ENCODE measurements around the gene FXR1. TPM values are rescaled to one million over a fixed set of nuclear protein-coding genes. Genes with fewer than 3 reads are reported as not detected.
"Not testable (repeated sequence)": the region's sequence is repeated elsewhere in the genome, so short reads cannot be mapped to it uniquely, and the experiment has no call there.

FXR1 gene
- polyA plus RNA-seq (2012; ENCODE audit: missing spikeins): 106 TPM

- peak; percentile 95 for FAIRE-seq
- peak; percentile 73 for DNase-seq (ENCODE audit: insufficient read length)
- peak; percentile 85 for TF ChIP-seq POLR2A (IDR thresholded peaks at IDR 0.05; ENCODE audit: low read depth, low read length)
- peak; percentile 82 for TF ChIP-seq POLR2AphosphoS5 (IDR thresholded peaks at IDR 0.05; ENCODE audit: low read depth, low read length)
- TF ChIP-seq TAF1 (IDR thresholded peaks at IDR 0.05; ENCODE audit: borderline replicate concordance, low read depth, low read length): peak; percentile 95
Measured at GRCh38 chr3:180912304-180913296, at the start of gene FXR1. FXR1 (plus strand) TSS chr3:180912670; CDS start chr3:180912686, 16 bp downstream.

GRCh38 chr3:180870008-180870699, 42.3 kb upstream of the FXR1 start:
- TF ChIP-seq TAF1 (IDR thresholded peaks at IDR 0.05; ENCODE audit: borderline replicate concordance, low read depth, low read length) (no peak), POLR2A (IDR thresholded peaks at IDR 0.05; ENCODE audit: low read depth, low read length) (no peak), POLR2AphosphoS5 (IDR thresholded peaks at IDR 0.05; ENCODE audit: low read depth, low read length) (no peak)
- DNase-seq (ENCODE audit: insufficient read length) (no peak), FAIRE-seq (no peak)

- FAIRE-seq (no peak), DNase-seq (ENCODE audit: insufficient read length) (no peak)
- no peak for TF ChIP-seq POLR2AphosphoS5 (IDR thresholded peaks at IDR 0.05; ENCODE audit: low read depth, low read length)
- TF ChIP-seq TAF1 (IDR thresholded peaks at IDR 0.05; ENCODE audit: borderline replicate concordance, low read depth, low read length): no peak
- TF ChIP-seq POLR2A (IDR thresholded peaks at IDR 0.05; ENCODE audit: low read depth, low read length): no peak
Measured at GRCh38 chr3:180871901-180872300, 40.6 kb upstream of the FXR1 start.

GRCh38 chr3:180872430-180872829, 40.0 kb upstream of the FXR1 start:
- DNase-seq (ENCODE audit: insufficient read length); FAIRE-seq: not testable (repeated sequence)

- FAIRE-seq: no peak
Measured at GRCh38 chr3:180875124-180875698, 37.3 kb upstream of the FXR1 start.

GRCh38 chr3:180881065-180881801, 31.2 kb upstream of the FXR1 start:
- TF ChIP-seq TAF1 (IDR thresholded peaks at IDR 0.05; ENCODE audit: borderline replicate concordance, low read depth, low read length): no peak
- no peak for TF ChIP-seq POLR2A (IDR thresholded peaks at IDR 0.05; ENCODE audit: low read depth, low read length)
- TF ChIP-seq POLR2AphosphoS5 (IDR thresholded peaks at IDR 0.05; ENCODE audit: low read depth, low read length): no peak
- no peak for DNase-seq (ENCODE audit: insufficient read length)
- FAIRE-seq: no peak

More at GRCh38 chr3:180875124-180875698, 37.3 kb upstream of the FXR1 start:
- TF ChIP-seq POLR2A (IDR thresholded peaks at IDR 0.05; ENCODE audit: low read depth, low read length) (no peak), TAF1 (IDR thresholded peaks at IDR 0.05; ENCODE audit: borderline replicate concordance, low read depth, low read length) (no peak), POLR2AphosphoS5 (IDR thresholded peaks at IDR 0.05; ENCODE audit: low read depth, low read length) (no peak)
- DNase-seq (ENCODE audit: insufficient read length): no peak

GRCh38 chr3:180882115-180882514, 30.4 kb upstream of the FXR1 start:
- DNase-seq (ENCODE audit: insufficient read length): no peak
- no peak for FAIRE-seq
- no peak for TF ChIP-seq POLR2A (IDR thresholded peaks at IDR 0.05; ENCODE audit: low read depth, low read length)
- no peak for TF ChIP-seq POLR2AphosphoS5 (IDR thresholded peaks at IDR 0.05; ENCODE audit: low read depth, low read length)
- TF ChIP-seq TAF1 (IDR thresholded peaks at IDR 0.05; ENCODE audit: borderline replicate concordance, low read depth, low read length): no peak

- TF ChIP-seq POLR2AphosphoS5 (IDR thresholded peaks at IDR 0.05; ENCODE audit: low read depth, low read length): no peak
- TF ChIP-seq POLR2A (IDR thresholded peaks at IDR 0.05; ENCODE audit: low read depth, low read length): no peak
- TF ChIP-seq TAF1 (IDR thresholded peaks at IDR 0.05; ENCODE audit: borderline replicate concordance, low read depth, low read length): no peak
- DNase-seq (ENCODE audit: insufficient read length) (no peak), FAIRE-seq (no peak)
Measured at GRCh38 chr3:180888992-180889560, 23.4 kb upstream of the FXR1 start.

GRCh38 chr3:180898572-180898971, 13.9 kb upstream of the FXR1 start:
- DNase-seq (ENCODE audit: insufficient read length) (no peak), FAIRE-seq (no peak)
- TF ChIP-seq TAF1 (IDR thresholded peaks at IDR 0.05; ENCODE audit: borderline replicate concordance, low read depth, low read length) (no peak), POLR2AphosphoS5 (IDR thresholded peaks at IDR 0.05; ENCODE audit: low read depth, low read length) (no peak), POLR2A (IDR thresholded peaks at IDR 0.05; ENCODE audit: low read depth, low read length) (no peak)

GRCh38 chr3:180909369-180910127, 2.9 kb upstream of the FXR1 start:
- no peak for TF ChIP-seq TAF1 (IDR thresholded peaks at IDR 0.05; ENCODE audit: borderline replicate concordance, low read depth, low read length)
- no peak for TF ChIP-seq POLR2A (IDR thresholded peaks at IDR 0.05; ENCODE audit: low read depth, low read length)
- no peak for TF ChIP-seq POLR2AphosphoS5 (IDR thresholded peaks at IDR 0.05; ENCODE audit: low read depth, low read length)
- no peak for FAIRE-seq
- no peak for DNase-seq (ENCODE audit: insufficient read length)
